SK-N-SH (cell line): ENCODE results near the gene AFF3.
"Not testable (repeated sequence)": the region's sequence is repeated elsewhere in the genome, so short reads cannot be mapped to it uniquely, and the experiment has no call there.

Experiments used
- ELF1 ChIP-seq: IDR thresholded peaks from 2 replicates; pipeline ENCODE4 v1.4.0; 2012
- EP300 ChIP-seq, 2 experiments: IDR thresholded peaks; 2 replicates each; pipeline versions ENCODE4 v1.4.0 to v1.6.1; 2012; ENCODE audit warnings: borderline replicate concordance in 1 of 2, low read depth in 1 of 2, low read length in 1 of 2
- FOXJ3 ChIP-seq: sonication (generic); formaldehyde crosslinking; IDR thresholded peaks from 2 replicates; pipeline ENCODE4 v1.5.1; 2020; ENCODE audit warnings: mild to moderate bottlenecking, missing genetic modification reagents
- RFX5 ChIP-seq: IDR thresholded peaks from 2 replicates; pipeline ENCODE4 v1.6.1; 2012; ENCODE audit warnings: mild to moderate bottlenecking, improper control_type of control experiment, low read length
- RXRA ChIP-seq: IDR thresholded peaks from 2 replicates; pipeline ENCODE4 v1.4.0; 2012; ENCODE audit warnings: low read depth, mild to moderate bottlenecking, borderline replicate concordance
- YY1 ChIP-seq: IDR thresholded peaks from 2 replicates; pipeline ENCODE4 v1.4.0; 2012; ENCODE audit warnings: low read depth, mild to moderate bottlenecking
- TF ChIP-seq, protein P1 (sequence below): IDR thresholded peaks from 2 replicates; pipeline ENCODE4 v1.4.0; 2012; ENCODE audit warnings: low read depth
- TF ChIP-seq, protein P2 (sequence below): IDR thresholded peaks from 2 replicates; pipeline ENCODE4 v1.4.0; 2012; ENCODE audit warnings: low read depth, borderline replicate concordance
- TF ChIP-seq, protein P3 (sequence below): fragments of 200-600 bp; sonication (generic); IDR thresholded peaks from 2 replicates; pipeline ENCODE4 v1.6.1; 2017; ENCODE audit warnings: antibody characterized with exemption, mild to moderate bottlenecking, moderate library complexity

DNA sequence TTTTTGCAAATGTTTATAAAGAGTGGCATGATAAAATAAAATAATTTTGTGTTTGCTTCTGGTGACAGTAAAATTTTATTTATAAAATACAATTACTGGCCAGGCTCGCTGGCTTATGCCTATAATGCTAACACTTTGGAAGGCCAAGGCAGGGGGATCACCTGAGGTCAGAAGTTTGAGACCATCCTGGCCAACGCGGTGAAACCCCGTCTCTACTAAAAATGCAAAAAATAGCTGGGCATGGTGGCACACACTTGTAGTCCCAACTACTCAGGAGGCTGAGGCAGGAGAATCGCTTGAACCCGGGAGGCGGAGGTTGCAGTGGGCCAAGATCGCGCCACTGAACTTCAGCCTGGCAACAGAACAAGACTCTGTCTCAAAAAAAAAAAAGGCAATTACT is 480.6 kb downstream of the AFF3 start:
- TF ChIP-seq EP300 (IDR thresholded peaks at IDR 0.05; ENCODE audit: borderline replicate concordance in 1 of 2, low read depth in 1 of 2, low read length in 1 of 2); YY1; FOXJ3 (CRISPR knock-in tag); RXRA; RFX5; ELF1: not testable (repeated sequence)
- TF ChIP-seq, protein P1, sequence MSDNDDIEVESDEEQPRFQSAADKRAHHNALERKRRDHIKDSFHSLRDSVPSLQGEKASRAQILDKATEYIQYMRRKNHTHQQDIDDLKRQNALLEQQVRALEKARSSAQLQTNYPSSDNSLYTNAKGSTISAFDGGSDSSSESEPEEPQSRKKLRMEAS: not testable (repeated sequence)
- TF ChIP-seq, protein P2, sequence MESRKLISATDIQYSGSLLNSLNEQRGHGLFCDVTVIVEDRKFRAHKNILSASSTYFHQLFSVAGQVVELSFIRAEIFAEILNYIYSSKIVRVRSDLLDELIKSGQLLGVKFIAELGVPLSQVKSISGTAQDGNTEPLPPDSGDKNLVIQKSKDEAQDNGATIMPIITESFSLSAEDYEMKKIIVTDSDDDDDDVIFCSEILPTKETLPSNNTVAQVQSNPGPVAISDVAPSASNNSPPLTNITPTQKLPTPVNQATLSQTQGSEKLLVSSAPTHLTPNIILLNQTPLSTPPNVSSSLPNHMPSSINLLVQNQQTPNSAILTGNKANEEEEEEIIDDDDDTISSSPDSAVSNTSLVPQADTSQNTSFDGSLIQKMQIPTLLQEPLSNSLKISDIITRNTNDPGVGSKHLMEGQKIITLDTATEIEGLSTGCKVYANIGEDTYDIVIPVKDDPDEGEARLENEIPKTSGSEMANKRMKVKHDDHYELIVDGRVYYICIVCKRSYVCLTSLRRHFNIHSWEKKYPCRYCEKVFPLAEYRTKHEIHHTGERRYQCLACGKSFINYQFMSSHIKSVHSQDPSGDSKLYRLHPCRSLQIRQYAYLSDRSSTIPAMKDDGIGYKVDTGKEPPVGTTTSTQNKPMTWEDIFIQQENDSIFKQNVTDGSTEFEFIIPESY: not testable (repeated sequence)
- TF ChIP-seq, protein P3, sequence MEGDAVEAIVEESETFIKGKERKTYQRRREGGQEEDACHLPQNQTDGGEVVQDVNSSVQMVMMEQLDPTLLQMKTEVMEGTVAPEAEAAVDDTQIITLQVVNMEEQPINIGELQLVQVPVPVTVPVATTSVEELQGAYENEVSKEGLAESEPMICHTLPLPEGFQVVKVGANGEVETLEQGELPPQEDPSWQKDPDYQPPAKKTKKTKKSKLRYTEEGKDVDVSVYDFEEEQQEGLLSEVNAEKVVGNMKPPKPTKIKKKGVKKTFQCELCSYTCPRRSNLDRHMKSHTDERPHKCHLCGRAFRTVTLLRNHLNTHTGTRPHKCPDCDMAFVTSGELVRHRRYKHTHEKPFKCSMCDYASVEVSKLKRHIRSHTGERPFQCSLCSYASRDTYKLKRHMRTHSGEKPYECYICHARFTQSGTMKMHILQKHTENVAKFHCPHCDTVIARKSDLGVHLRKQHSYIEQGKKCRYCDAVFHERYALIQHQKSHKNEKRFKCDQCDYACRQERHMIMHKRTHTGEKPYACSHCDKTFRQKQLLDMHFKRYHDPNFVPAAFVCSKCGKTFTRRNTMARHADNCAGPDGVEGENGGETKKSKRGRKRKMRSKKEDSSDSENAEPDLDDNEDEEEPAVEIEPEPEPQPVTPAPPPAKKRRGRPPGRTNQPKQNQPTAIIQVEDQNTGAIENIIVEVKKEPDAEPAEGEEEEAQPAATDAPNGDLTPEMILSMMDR: not testable (repeated sequence)
